ENCODE results near the gene EPGN. TPM values are rescaled to one million over a fixed set of nuclear protein-coding genes. Genes with fewer than 3 reads are reported as not detected.
A peak's percentile ranks its signal among the peaks of the same experiment; 100 is the strongest.
"Not testable (repeated sequence)": the region's sequence is repeated elsewhere in the genome, so short reads cannot be mapped to it uniquely, and the experiment has no call there.

Gene EPGN
- total RNA-seq, 2 donors from 2014 or later: not detected

GRCh38 chr4:74331944-74332343, 23.7 kb downstream of the EPGN start:
- no peaks in the 10 kb centered on the region for H3K4me1 Mint-ChIP-seq

GRCh38 chr4:74334636-74335035, 26.4 kb downstream of the EPGN start:
- DNase-seq: no peak
- Mint-ChIP-seq H3K27me3 (peaks cover 33% of the 10 kb centered on the region), H3K27ac (no peak overlapping the region)

More at GRCh38 chr4:74331944-74332343, 23.7 kb downstream of the EPGN start:
- no peak for DNase-seq
- Mint-ChIP-seq H3K27me3 (peaks cover 46% of the 10 kb centered on the region), H3K36me3 (ENCODE audit: low read depth) (no peaks in the 10 kb centered on the region), H3K27ac (no peak overlapping the region), H3K4me3 (no peak overlapping the region)
- no peak for ATAC-seq
- no peaks in the 10 kb centered on the region for H3K9me3 ChIP-seq (ENCODE audit: control insufficient read depth, low read length, poor library complexity, severe bottlenecking)

GRCh38 chr4:74335341-74336021, 27.2 kb downstream of the EPGN start:
- H3K4me1 Mint-ChIP-seq: no peaks in the 10 kb centered on the region
- peaks cover 31% of the 10 kb centered on the region for H3K27me3 Mint-ChIP-seq
- ATAC-seq (no peak), DNase-seq (no peak)
- H3K9me3 ChIP-seq (ENCODE audit: control insufficient read depth, low read length, poor library complexity, severe bottlenecking): no peaks in the 10 kb centered on the region
- H3K4me3 Mint-ChIP-seq: no peak overlapping the region
- H3K27ac Mint-ChIP-seq: no peak overlapping the region
- no peaks in the 10 kb centered on the region for H3K36me3 Mint-ChIP-seq (ENCODE audit: low read depth)

More at GRCh38 chr4:74334636-74335035, 26.4 kb downstream of the EPGN start:
- H3K36me3 Mint-ChIP-seq (ENCODE audit: low read depth): no peaks in the 10 kb centered on the region
- no peak for ATAC-seq
- no peak overlapping the region for H3K4me3 Mint-ChIP-seq
- H3K9me3 ChIP-seq (ENCODE audit: control insufficient read depth, low read length, poor library complexity, severe bottlenecking): no peaks in the 10 kb centered on the region
- no peaks in the 10 kb centered on the region for H3K4me1 Mint-ChIP-seq

- Mint-ChIP-seq H3K27ac (no peak overlapping the region), H3K27me3 (peaks cover 18% of the 10 kb centered on the region), H3K36me3 (ENCODE audit: low read depth) (no peaks in the 10 kb centered on the region), H3K4me1 (no peaks in the 10 kb centered on the region), H3K4me3 (no peak overlapping the region)
- ATAC-seq: no peak
- no peak for DNase-seq
- peaks cover 2% of the 10 kb centered on the region for H3K9me3 ChIP-seq (ENCODE audit: control insufficient read depth, low read length, poor library complexity, severe bottlenecking)
Observed at GRCh38 chr4:74338792-74339333, 30.6 kb downstream of the EPGN start.

GRCh38 chr4:74339501-74339900, 31.2 kb downstream of the EPGN start:
- Mint-ChIP-seq H3K4me1 (no peaks in the 10 kb centered on the region), H3K27ac (no peak overlapping the region), H3K4me3 (no peak overlapping the region), H3K27me3 (peaks cover 11% of the 10 kb centered on the region), H3K36me3 (ENCODE audit: low read depth) (no peaks in the 10 kb centered on the region)
- DNase-seq (no peak), ATAC-seq (no peak)
- peaks cover 5% of the 10 kb centered on the region for H3K9me3 ChIP-seq (ENCODE audit: control insufficient read depth, low read length, poor library complexity, severe bottlenecking)

GRCh38 chr4:74340421-74340820, 32.2 kb downstream of the EPGN start:
- H3K36me3 Mint-ChIP-seq (ENCODE audit: low read depth); H3K9me3 ChIP-seq (ENCODE audit: control insufficient read depth, low read length, poor library complexity, severe bottlenecking); H3K27me3 Mint-ChIP-seq; ATAC-seq; H3K27ac Mint-ChIP-seq; H3K4me3 Mint-ChIP-seq; DNase-seq; H3K4me1 Mint-ChIP-seq: not testable (repeated sequence)

- no peak for DNase-seq
- no peaks in the 10 kb centered on the region for H3K36me3 Mint-ChIP-seq (ENCODE audit: low read depth)
Observed at GRCh38 chr4:74344031-74344430, 35.8 kb downstream of the EPGN start.

GRCh38 chr4:74353858-74354257, 45.6 kb downstream of the EPGN start:
- H3K4me3 Mint-ChIP-seq: no peak overlapping the region
- H3K36me3 Mint-ChIP-seq (ENCODE audit: low read depth): no peaks in the 10 kb centered on the region
- no peak for DNase-seq
- no peaks in the 10 kb centered on the region for H3K9me3 ChIP-seq (ENCODE audit: control insufficient read depth, low read length, poor library complexity, severe bottlenecking)
- H3K4me1 Mint-ChIP-seq: peaks cover 7% of the 10 kb centered on the region
- no peak overlapping the region for H3K27ac Mint-ChIP-seq
- ATAC-seq: no peak
- H3K27me3 Mint-ChIP-seq: peaks cover 30% of the 10 kb centered on the region

More at GRCh38 chr4:74344031-74344430, 35.8 kb downstream of the EPGN start:
- peaks cover 5% of the 10 kb centered on the region for H3K27me3 Mint-ChIP-seq
- H3K4me3 Mint-ChIP-seq: no peak overlapping the region
- no peak for ATAC-seq
- H3K27ac Mint-ChIP-seq: no peak overlapping the region
- H3K9me3 ChIP-seq (ENCODE audit: control insufficient read depth, low read length, poor library complexity, severe bottlenecking): peaks cover 5% of the 10 kb centered on the region
- H3K4me1 Mint-ChIP-seq: no peaks in the 10 kb centered on the region

- H3K4me3 Mint-ChIP-seq: no peak overlapping the region
- no peaks in the 10 kb centered on the region for H3K36me3 Mint-ChIP-seq (ENCODE audit: low read depth)
- no peak overlapping the region for H3K27ac Mint-ChIP-seq
- DNase-seq (no peak), ATAC-seq (no peak)
- H3K27me3 Mint-ChIP-seq: peaks cover 41% of the 10 kb centered on the region
- no peaks in the 10 kb centered on the region for H3K9me3 ChIP-seq (ENCODE audit: control insufficient read depth, low read length, poor library complexity, severe bottlenecking)
- peaks cover 7% of the 10 kb centered on the region for H3K4me1 Mint-ChIP-seq
Observed at GRCh38 chr4:74357965-74358364, 49.7 kb downstream of the EPGN start.

GRCh38 chr4:74361671-74362070, 53.4 kb downstream of the EPGN start:
- no peaks in the 10 kb centered on the region for H3K9me3 ChIP-seq (ENCODE audit: control insufficient read depth, low read length, poor library complexity, severe bottlenecking)
- no peak for DNase-seq
- Mint-ChIP-seq H3K27ac (no peak overlapping the region), H3K4me1 (peaks cover 15% of the 10 kb centered on the region), H3K4me3 (no peak overlapping the region), H3K36me3 (ENCODE audit: low read depth) (no peaks in the 10 kb centered on the region), H3K27me3 (peaks cover 51% of the 10 kb centered on the region)
- ATAC-seq: no peak

- ATAC-seq (no peak), DNase-seq (no peak)
- Mint-ChIP-seq H3K4me3 (no peak overlapping the region), H3K27me3 (peaks cover 53% of the 10 kb centered on the region), H3K36me3 (ENCODE audit: low read depth) (no peaks in the 10 kb centered on the region), H3K27ac (no peak overlapping the region), H3K4me1 (peaks cover 15% of the 10 kb centered on the region)
- no peaks in the 10 kb centered on the region for H3K9me3 ChIP-seq (ENCODE audit: control insufficient read depth, low read length, poor library complexity, severe bottlenecking)
Observed at GRCh38 chr4:74362347-74362746, 54.1 kb downstream of the EPGN start.

- peaks cover 55% of the 10 kb centered on the region for H3K27me3 Mint-ChIP-seq
- DNase-seq (no peak), ATAC-seq (peak; percentile 8)
- H3K9me3 ChIP-seq (ENCODE audit: control insufficient read depth, low read length, poor library complexity, severe bottlenecking): no peaks in the 10 kb centered on the region
- H3K27ac Mint-ChIP-seq: no peak overlapping the region
- peak overlapping the region; percentile 74 for H3K4me3 Mint-ChIP-seq
- H3K4me1 Mint-ChIP-seq: peaks cover 15% of the 10 kb centered on the region
- no peaks in the 10 kb centered on the region for H3K36me3 Mint-ChIP-seq (ENCODE audit: low read depth)
Observed at GRCh38 chr4:74364256-74364651, 56.0 kb downstream of the EPGN start.

- no peaks in the 10 kb centered on the region for H3K9me3 ChIP-seq (ENCODE audit: control insufficient read depth, low read length, poor library complexity, severe bottlenecking)
- peak; percentile 66 for ATAC-seq
- no peak for DNase-seq
- Mint-ChIP-seq H3K4me3 (peak within 1 kb of the TSS; percentile 74), H3K36me3 (ENCODE audit: low read depth) (no peaks in the 10 kb centered on the region), H3K4me1 (peaks cover 15% of the 10 kb centered on the region), H3K27ac (no peak within 1 kb of the TSS), H3K27me3 (peaks cover 55% of the 10 kb centered on the region)
Observed at GRCh38 chr4:74364652-74365491, 56.6 kb downstream of the EPGN start, which contains the start of gene EREG. EREG (plus strand) TSS chr4:74365145; CDS start chr4:74365309, 164 bp downstream.
